GM19351 (cell line): ENCODE measurements around the gene LRRC43.
"Not testable (repeated sequence)": the region's sequence is repeated elsewhere in the genome, so short reads cannot be mapped to it uniquely, and the experiment has no call there.

Source experiments
- ATAC-seq: cut with Tn5 transposase; IDR thresholded peaks from one replicate; pipeline ENCODE4 v1.9.1; 2021; ENCODE audit warnings: mild to moderate bottlenecking, moderate library complexity; ENCODE audit not compliant: unreplicated experiment

LRRC43 gene

DNA sequence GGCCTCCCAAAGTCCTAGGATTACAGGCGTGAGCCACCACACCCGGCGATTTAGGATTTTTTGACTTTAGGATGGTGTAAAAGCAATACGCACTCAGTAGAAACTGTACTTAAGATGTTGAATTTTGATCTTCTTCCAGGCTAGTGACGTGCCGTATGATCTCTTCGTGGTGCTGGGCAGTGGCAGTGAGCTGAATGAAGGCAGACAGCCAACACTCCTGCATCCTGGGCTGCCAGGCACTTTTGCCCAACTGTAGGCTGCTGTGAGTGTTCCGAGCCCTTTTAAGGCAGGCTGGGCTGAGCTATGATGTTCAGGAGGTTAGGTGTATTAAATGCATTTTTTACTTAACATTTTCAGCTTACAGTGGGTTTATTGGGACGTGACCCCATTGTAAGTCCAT, 30.2 kb upstream of the LRRC43 start:
- no peak for ATAC-seq

DNA sequence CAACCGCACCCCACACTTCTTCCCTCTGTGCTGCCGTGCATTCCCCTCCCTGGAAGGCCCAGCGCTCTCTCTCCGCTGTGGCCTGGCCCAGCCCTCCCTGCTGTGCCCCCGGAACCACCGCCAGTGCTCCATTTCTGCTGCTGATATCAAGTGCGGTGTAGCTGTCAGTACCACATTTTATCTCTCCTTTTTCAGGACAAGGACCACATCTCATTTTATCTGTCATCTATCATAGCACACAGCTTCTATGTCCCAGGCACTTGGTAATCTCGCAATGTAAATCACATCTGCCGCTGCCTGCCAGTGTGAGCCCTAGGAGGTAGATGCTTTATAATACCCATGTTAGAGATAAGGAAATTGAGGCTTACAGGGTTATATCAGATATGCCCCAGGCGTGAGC, 27.2 kb upstream of the LRRC43 start:
- no peak for ATAC-seq

DNA sequence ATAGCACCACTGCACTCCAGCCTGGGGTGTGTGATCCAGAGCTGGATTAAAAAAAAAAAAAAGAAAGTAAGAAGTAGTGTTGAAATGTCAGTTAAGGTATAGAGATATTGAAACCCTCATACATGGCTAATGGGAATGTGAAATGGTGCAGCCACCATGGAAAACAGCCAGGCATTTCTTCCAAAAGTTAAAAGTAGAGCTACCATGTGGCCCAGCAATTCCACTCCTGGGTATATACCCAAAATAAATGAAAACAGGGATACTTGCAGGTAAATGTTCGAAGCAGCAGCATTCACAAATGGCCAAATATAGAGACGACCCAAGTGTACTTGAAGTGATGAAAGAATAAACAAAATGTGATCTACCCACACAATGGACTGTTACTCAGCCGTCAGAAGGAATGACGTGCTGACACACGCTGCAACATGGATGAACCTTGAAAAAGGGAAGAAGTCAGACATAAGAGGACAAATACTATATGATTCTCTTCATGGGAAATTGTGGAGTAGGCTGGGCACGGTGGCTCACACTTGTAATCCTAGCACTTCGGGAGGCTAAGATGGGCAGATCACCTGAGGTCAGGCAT, 24.1 kb upstream of the LRRC43 start:
- ATAC-seq, result no peak

DNA sequence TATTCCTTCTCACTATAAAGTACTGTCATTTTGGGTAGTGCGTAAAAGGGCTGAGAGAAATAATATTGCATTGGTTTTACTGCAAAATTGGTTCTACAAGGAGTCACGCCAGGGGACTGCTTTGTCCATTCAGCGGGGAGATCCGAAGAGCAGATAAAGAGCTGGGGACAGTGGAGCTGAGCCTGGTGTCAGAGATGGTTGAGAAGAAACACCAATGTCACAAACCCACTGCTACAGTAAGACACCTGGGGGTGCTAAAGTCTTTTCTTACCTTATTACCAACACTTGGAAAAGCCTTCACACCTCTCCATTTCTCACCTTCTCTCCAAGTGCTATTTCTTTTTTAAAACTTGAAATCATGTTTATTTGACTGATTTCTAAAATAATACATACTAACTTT, 23.0 kb upstream of the LRRC43 start:
- ATAC-seq, result no peak

DNA sequence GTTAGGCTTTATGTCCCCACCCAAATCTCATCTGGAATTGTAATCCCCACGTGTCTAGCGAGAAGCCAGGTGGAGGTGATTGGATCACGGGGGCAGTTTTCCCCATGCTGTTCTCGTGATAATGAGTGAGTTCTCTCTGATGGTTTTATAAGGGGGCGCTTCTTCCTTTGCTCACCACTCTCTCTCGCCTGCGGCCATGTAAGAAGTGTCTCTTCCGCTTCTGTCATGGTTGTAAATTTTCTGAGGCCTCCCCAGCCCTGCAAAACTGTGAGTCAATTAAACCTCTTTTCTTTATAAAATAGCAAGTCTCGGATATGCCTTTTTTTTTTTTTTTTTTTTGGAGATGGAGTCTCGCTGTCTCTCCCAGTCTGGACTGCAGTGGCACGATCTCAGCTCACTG, 22.2 kb upstream of the LRRC43 start:
- no peak for ATAC-seq

DNA sequence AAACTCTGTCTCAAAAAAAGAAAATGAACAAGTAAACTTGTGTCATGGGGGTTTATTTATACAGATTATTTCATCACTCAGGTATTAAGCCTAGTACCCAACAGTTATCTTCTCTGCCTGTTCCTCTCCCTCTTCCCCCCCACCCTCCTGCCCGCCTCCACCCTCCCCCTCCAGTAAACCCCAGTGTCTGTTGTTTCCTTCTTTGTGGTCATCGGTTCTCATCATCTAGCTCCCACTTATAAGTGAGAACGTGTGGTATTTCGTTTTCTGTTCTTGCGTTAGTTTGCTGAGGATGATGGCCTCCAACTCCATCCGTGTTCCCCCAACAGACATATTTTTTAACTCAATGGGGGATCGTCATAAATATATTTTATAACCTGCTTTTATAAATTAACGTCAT, 21.2 kb upstream of the LRRC43 start:
- ATAC-seq, result no peak

DNA sequence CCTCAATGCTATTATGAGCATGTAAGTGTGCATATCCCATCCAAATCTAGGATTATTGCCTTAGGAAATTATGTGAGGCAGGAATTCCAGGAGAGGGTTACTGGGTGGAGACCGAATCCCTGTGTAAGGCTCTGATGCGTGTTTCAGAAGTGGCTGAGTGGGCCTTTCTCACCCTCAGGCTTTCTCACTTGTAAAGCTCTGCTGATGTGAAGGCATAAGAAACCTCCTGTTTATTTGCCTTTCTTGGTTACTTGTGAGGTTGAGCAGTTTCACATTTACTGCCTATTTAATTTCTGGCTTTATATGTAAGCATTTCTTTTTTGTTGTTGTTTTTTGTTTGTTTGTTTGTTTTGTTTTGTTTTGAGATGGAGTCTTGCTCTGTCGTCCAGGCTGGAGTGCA, 19.9 kb upstream of the LRRC43 start:
- no peak for ATAC-seq

- peak; percentile 75 for ATAC-seq
Observed at GRCh38 chr12:122166422-122167349, 16.2 kb upstream of the LRRC43 start.

GRCh38 chr12:122167356-122167925, 15.5 kb upstream of the LRRC43 start:
- no peak for ATAC-seq

DNA sequence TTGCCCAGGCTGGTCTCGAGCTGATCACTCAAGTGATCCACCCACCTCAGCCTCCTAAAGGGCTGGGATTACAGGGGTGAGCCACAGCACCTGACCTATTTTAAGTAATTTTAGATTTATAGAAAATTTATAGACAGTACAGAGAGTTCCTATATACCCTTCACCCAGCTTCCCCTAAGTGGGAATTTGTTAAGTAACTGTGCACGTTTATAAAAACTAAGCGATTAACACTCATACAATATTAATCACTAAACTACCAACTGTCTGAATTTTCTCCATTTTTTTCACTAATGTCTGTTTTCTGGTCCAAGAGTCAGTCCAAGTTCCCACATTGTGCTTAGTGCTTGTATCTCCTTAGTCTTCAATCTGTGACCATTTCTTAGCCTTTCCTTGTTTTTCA, 14.4 kb upstream of the LRRC43 start:
- no peak for ATAC-seq

GRCh38 chr12:122171399-122171798, 11.5 kb upstream of the LRRC43 start:
- no peak for ATAC-seq

DNA sequence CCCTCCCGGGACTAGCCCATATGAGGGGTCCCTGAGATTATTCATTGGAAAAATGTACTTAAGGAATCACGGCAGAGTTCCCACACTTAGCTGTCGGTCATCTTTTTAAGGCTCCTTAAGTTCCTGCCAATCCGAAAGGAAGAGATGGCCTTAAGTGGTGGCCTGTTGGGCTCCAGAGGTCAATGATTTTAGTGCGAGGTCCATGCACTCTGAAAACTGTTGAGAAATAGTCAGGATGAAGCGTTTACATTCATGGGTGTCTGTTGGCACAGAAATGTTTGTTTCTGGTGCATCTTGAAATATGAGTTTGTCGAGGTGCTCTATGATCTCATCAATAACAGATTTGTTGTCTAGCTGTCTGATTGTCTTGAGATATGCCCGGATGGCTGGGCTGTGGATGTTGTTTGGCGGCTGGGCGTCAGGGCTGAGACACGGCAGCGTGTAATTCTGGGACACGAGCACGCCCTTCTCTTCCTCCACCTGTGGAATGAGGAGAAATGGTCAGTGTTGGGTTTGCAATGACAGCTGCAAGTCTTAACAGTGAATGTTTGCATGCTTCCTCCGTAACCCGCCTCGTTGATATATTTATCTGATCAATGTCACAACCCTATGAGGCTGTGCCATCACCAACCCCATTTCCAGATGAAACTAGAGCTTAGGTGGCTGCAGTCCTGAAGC, 10.5 kb upstream of the LRRC43 start:
- no peak for ATAC-seq

DNA sequence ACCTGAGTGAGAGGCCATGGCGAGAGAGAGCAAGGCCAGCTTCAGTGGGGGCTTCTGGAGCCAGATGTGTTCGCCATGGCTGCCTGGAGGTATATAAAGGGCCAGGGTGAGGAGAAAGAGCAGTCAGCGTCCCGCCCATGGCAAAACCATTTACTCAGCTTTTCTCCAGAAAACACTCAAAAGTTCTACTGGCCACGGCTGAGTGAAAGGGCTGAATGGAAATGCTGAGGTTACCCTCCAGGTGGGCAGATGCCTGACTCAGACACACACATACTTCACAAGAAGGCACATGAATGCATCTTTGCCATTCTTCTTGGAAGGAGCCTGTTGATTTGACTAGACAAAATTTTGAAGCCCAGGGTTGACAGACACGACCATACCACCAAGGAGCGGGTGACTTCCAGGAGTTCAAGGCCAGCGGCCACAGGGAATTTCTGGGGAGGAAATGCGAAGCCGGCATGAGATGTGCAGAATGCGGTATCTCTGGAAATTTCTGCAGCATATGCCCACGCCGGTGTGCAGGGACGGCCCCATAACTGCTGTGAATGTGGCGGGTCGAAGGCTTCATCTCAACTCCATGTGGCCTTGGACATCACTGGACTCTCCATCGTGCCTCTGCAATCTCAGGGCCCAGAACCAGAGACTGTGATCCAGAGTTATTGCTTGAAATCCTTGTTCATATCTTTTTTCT, 8.6 kb upstream of the LRRC43 start, which contains the start of gene IL31:
Gene IL31 (minus strand): TSS at position 67 of the 691 bp plus-strand sequence. CDS start 49 bp downstream, at position 18.
- ATAC-seq, result no peak

DNA sequence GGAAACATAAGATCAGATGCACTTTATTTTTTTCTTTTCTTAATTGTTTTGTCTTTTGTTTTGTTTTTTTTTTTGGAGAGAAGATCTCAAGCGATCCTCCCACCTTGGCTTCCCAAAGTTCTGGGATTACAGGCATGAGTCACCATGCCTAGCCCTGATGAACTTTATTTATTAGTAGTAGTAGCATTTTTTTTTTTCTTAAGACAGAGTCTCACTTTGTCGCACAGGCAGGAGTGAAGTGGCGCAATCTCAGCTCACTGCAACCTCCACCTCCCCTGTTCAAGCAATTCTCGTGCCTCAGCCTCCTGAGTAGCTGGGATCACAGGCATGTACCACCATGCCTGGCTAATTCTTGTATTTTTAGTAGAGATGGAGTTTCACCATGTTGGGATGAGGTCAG, 6.5 kb upstream of the LRRC43 start:
- ATAC-seq, result not testable (repeated sequence)

- ATAC-seq, result no peak
Observed at GRCh38 chr12:122183588-122183940, 641 bp downstream of the LRRC43 start.

- no peak for ATAC-seq
Observed at GRCh38 chr12:122184517-122184916, 1.6 kb downstream of the LRRC43 start.

- no peak for ATAC-seq
Observed at GRCh38 chr12:122185079-122185478, 2.2 kb downstream of the LRRC43 start.

GRCh38 chr12:122185494-122186082, 2.7 kb downstream of the LRRC43 start:
- ATAC-seq, result no peak

- ATAC-seq, result no peak
Observed at GRCh38 chr12:122187466-122187865, 4.5 kb downstream of the LRRC43 start.

GRCh38 chr12:122189626-122190475, 6.9 kb downstream of the LRRC43 start:
- ATAC-seq, result no peak
